SU-DHL-6 (cell line): ENCODE results near the gene PPP1R17.

Experiments
- H2AFZ ChIP-seq: fragments of 200-600 bp; sonication (generic); 2 replicates; pipeline ENCODE4 v1.6.1; 2014; ENCODE audit warnings: low read depth, mild to moderate bottlenecking, moderate library complexity, mixed read lengths, antibody characterized with exemption, low read length; ENCODE audit not compliant: severe bottlenecking
- H3F3A ChIP-seq: fragments of 200-600 bp; shearing (Covaris generic); 2 replicates; pipeline ENCODE4 v1.6.0; 2016; ENCODE audit warnings: antibody characterized with exemption, mild to moderate bottlenecking; ENCODE audit not compliant: insufficient read depth
- H3K27ac ChIP-seq: fragments of 200-600 bp; sonication (generic); 2 replicates; pipeline ENCODE4 v1.5.1; 2016; ENCODE audit warnings: low read depth, mild to moderate bottlenecking, low read length, moderate library complexity, mixed read lengths
- H3K27me3 ChIP-seq: fragments of 200-600 bp; sonication (generic), shearing (Covaris generic); 2 replicates; pipeline ENCODE4 v1.6.0; 2014; ENCODE audit warnings: mild to moderate bottlenecking, low read length
- H3K36me3 ChIP-seq: fragments of 200-600 bp; sonication (generic); 2 replicates; pipeline ENCODE4 v1.6.1; 2014; ENCODE audit warnings: mild to moderate bottlenecking, low read length, mixed read lengths
- H3K4me2 ChIP-seq: fragments of 300-600, 200-600 bp; shearing (Covaris generic), sonication (generic); 2 replicates; pipeline ENCODE4 v1.6.0; 2014; ENCODE audit warnings: low read length, low read depth, mild to moderate bottlenecking; ENCODE audit not compliant: poor library complexity, severe bottlenecking
- H3K4me3 ChIP-seq: fragments of 200-600 bp; sonication (generic); 2 replicates; pipeline ENCODE4 v1.5.1; 2014; ENCODE audit warnings: antibody characterized with exemption, low read length, mild to moderate bottlenecking, mixed read lengths; ENCODE audit not compliant: insufficient read depth, poor library complexity, severe bottlenecking
- H3K79me2 ChIP-seq: fragments of 200-600 bp; sonication (generic); 2 replicates; pipeline ENCODE4 v1.6.1; 2014; ENCODE audit warnings: mild to moderate bottlenecking, low read length, moderate library complexity; ENCODE audit not compliant: insufficient read depth
- H3K9ac ChIP-seq: fragments of 200-600 bp; sonication (generic); 2 replicates; pipeline ENCODE4 v1.7.0; 2014; ENCODE audit warnings: mild to moderate bottlenecking, low read length
- H3K9me2 ChIP-seq: fragments of 200-600 bp; sonication (generic); replicated peaks from 2 replicates; pipeline ENCODE4 v1.6.1; 2014; ENCODE audit warnings: low read length; ENCODE audit not compliant: insufficient read depth
- H3K9me3 ChIP-seq: fragments of 200-600 bp; sonication (generic); 2 replicates; pipeline ENCODE4 v1.6.1; 2014; ENCODE audit warnings: low read length, mixed read lengths; ENCODE audit not compliant: insufficient read depth
- H4K20me1 ChIP-seq: fragments of 200-600 bp; sonication (generic); 2 replicates; pipeline ENCODE4 v1.6.1; 2014; ENCODE audit warnings: low read depth, mild to moderate bottlenecking, antibody characterized with exemption, low read length, moderate library complexity, mixed read lengths
- CTCF ChIP-seq: fragments of 200-600 bp; sonication (generic); IDR thresholded peaks from one replicate; pipeline ENCODE4 v1.5.1; 2017; ENCODE audit warnings: antibody characterized with exemption, mild to moderate bottlenecking, low read length, moderate library complexity; ENCODE audit not compliant: insufficient read depth, poor library complexity, severe bottlenecking
- EZH2phosphoT487 ChIP-seq: fragments of 200-600 bp; sonication (generic), shearing (Covaris generic); conservative IDR thresholded peaks from 2 replicates; pipeline ENCODE4 v1.6.1; 2018; ENCODE audit warnings: mild to moderate bottlenecking, antibody characterized with exemption, low read length, moderate library complexity, mixed read lengths

Gene PPP1R17

GRCh38 chr7:31651234-31652062 lies 35.6 kb upstream of the PPP1R17 start:
- Histone ChIP-seq H3K27ac (no peak overlapping the region), H3K9ac (no peak overlapping the region), H3K27me3 (no peaks in the 10 kb centered on the region), H3K79me2 (no peaks in the 10 kb centered on the region), H2AFZ (no peak overlapping the region), H3K4me2 (no peak overlapping the region), H3K4me3 (no peak overlapping the region), H3F3A (no peaks in the 10 kb centered on the region), H3K9me2 (no peaks in the 10 kb centered on the region), H3K9me3 (no peaks in the 10 kb centered on the region), H4K20me1 (no peaks in the 10 kb centered on the region), H3K36me3 (no peaks in the 10 kb centered on the region)
- no peak for TF ChIP-seq EZH2phosphoT487
- TF ChIP-seq CTCF: no peak

GRCh38 chr7:31652063-31652326 lies 35.0 kb upstream of the PPP1R17 start:
- no peak overlapping the region for H2AFZ ChIP-seq
- no peaks in the 10 kb centered on the region for H3K9me3 ChIP-seq
- no peak overlapping the region for H3K4me2 ChIP-seq
- H3F3A ChIP-seq: no peaks in the 10 kb centered on the region
- H3K36me3 ChIP-seq: no peaks in the 10 kb centered on the region
- H3K9me2 ChIP-seq: no peaks in the 10 kb centered on the region
- no peaks in the 10 kb centered on the region for H3K27me3 ChIP-seq
- no peak overlapping the region for H3K27ac ChIP-seq
- no peak overlapping the region for H3K9ac ChIP-seq
- H3K79me2 ChIP-seq: no peaks in the 10 kb centered on the region
- H4K20me1 ChIP-seq: no peaks in the 10 kb centered on the region
- H3K4me3 ChIP-seq: no peak overlapping the region
- TF ChIP-seq CTCF (no peak), EZH2phosphoT487 (no peak)

DNA sequence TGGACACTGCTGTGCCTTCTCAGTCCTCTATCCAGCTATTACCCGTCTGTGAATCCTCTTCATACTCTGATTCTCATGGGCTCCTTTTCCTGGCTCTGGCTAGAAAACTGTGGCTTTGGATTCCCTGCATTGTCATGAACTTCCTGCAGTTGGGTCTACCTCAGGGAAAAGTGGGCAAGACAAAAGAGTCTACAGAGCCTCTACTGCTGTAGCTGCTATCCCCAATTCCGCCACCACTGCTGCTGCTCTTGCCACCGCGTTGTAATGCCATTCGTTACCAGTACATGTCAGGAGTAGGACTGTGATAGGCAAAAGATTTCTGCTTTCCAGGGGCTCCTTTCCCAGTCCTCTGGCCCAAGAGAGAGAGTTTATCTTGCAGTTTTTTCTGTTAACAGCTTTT lies 23.9 kb upstream of the PPP1R17 start:
- Histone ChIP-seq H3K27me3 (no peaks in the 10 kb centered on the region), H3K4me3 (no peak overlapping the region), H3K79me2 (no peaks in the 10 kb centered on the region), H3K9me3 (no peaks in the 10 kb centered on the region), H2AFZ (no peak overlapping the region), H3K36me3 (no peaks in the 10 kb centered on the region), H3F3A (no peaks in the 10 kb centered on the region), H3K9me2 (no peaks in the 10 kb centered on the region), H4K20me1 (no peaks in the 10 kb centered on the region), H3K27ac (no peak overlapping the region), H3K4me2 (no peak overlapping the region), H3K9ac (no peak overlapping the region)
- TF ChIP-seq EZH2phosphoT487: no peak
- no peak for TF ChIP-seq CTCF
